ENCODE measurements around the gene RPL13A. TPM values are rescaled to one million over a fixed set of nuclear protein-coding genes. Genes with fewer than 3 reads are reported as not detected.

Gene RPL13A
- total RNA-seq, result 1,000 to 10,000 TPM; 1,716 to 1,917 TPM
- 1,000 to 10,000 TPM; 3,431 to 4,797 TPM for polyA plus RNA-seq
- long read RNA-seq, donor 1, transcript RPL13A-214 (8 exons, 1,122 nt), result minor isoform, 11 of 1,689 reads
- long read RNA-seq, donor 1, transcript RPL13A-201 (8 exons, 1,181 nt), result major isoform, 1,586 of 1,689 reads
- long read RNA-seq, donor 1, partial matches to known transcripts, result 50 of 1,689 reads
- long read RNA-seq, donor 1, other reads (novel, unspliced or antisense), result 37 of 1,689 reads
- long read RNA-seq, donor 2, transcript RPL13A-201 (8 exons, 1,181 nt), result major isoform, 113 of 139 reads
- long read RNA-seq, donor 2, transcript RPL13A-214 (8 exons, 1,122 nt), result minor isoform, 6 of 139 reads
- long read RNA-seq, donor 2, partial matches to known transcripts, result 11 of 139 reads
- long read RNA-seq, donor 2, other reads (novel, unspliced or antisense), result 8 of 139 reads

DNA sequence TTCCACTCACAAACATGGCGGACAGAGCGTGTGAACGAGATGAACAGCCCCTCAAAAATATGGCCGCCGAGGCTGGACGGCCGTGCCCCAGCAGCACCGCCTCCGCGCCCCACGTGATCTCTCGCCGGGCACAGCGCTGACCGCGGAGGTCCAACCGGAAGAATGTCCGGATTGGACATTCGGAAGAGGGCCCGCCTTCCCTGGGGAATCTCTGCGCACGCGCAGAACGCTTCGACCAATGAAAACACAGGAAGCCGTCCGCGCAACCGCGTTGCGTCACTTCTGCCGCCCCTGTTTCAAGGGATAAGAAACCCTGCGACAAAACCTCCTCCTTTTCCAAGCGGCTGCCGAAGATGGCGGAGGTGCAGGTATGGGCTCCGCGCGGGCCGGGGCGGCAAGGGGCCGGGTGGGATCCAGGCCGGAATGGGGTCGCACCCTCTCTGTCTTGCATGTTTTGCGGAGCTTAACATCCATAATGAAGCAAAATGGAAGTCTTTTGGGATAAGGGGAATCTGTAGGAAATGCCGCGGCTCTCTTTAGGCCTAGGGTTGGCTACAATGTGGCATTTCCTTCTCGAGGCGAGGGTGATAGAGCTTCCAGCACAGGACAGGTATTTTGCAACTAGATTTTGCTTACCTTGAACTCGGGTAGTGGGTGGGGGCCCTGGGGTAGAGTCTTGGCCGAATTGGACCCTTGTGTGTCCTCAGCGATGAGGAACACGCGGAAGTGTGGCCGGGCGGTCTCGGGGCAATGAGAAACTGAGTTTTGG, at the start of gene RPL13A:
Gene RPL13A, plus strand, starts transcription at position 332 of the 769 bp plus-strand sequence. Its CDS starts 22 bp downstream, at position 354.
- Histone ChIP-seq H3K36me3 (ENCODE audit: control insufficient read depth in 1 of 2, insufficient read depth in 2 of 2, low read length in 1 of 2) (peaks cover 0 to 11% of the 10 kb centered on the region in 2 donors), H3K4me1 (ENCODE audit: control insufficient read depth in 1 of 2, insufficient read depth in 2 of 2, low read length in 2 of 2) (no peaks in the 10 kb centered on the region), H3K27me3 (ENCODE audit: control insufficient read depth in 1 of 2, insufficient read depth in 2 of 2, low read length in 1 of 2) (no peaks in the 10 kb centered on the region), H3K9me3 (ENCODE audit: control insufficient read depth, low read length) (no peaks in the 10 kb centered on the region), H3K4me3 (ENCODE audit: low read length in 2 of 2) (peak within 1 kb of the TSS; percentile 61 to 70), H3K27ac (ENCODE audit: low read depth in 1 of 2, low read length in 2 of 2) (peak within 1 kb of the TSS in 1 of 2 donors; percentile 66)
- peak; percentile 100 for DNase-seq
- WGBS, 2 donors, result 0% methylated on average over 55 to 57 of the region's 57 CpGs
- intact Hi-C loops (cut with DNase I), result loop anchor here in 1 of 2 donors (1.0 kb wide), 1 partner anchor 9 kb away; the partner anchor contains the start of gene RPS11
- peak; percentile 99 for ATAC-seq (ENCODE audit: low FRiP score)

DNA sequence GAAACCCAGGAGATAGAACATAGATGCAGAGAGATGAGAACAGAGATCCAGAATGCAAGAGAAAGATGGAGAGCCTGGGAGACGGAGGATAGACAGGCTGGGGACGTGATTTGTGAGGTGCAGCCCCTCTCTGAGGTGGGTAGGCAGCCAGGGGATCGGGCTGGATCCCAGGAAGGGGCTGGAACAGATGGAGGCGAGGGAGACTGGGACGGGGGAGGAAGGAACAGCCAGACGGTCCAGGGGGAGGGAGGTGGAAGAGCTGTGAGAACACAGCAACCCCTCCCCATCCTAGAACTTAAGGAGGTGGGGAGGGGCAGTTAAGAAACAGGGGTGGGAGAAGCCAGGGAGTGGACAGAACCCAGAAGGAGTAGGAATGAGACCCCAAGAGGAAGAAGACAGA, 49.1 kb upstream of the RPL13A start:
- intact Hi-C loops (cut with DNase I), result no loop called here
- Histone ChIP-seq H3K27ac (ENCODE audit: low read depth in 1 of 2, low read length in 2 of 2) (no peak overlapping the region), H3K36me3 (ENCODE audit: control insufficient read depth in 1 of 2, insufficient read depth in 2 of 2, low read length in 1 of 2) (no peaks in the 10 kb centered on the region), H3K9me3 (ENCODE audit: control insufficient read depth, low read length) (no peaks in the 10 kb centered on the region), H3K4me1 (ENCODE audit: control insufficient read depth in 1 of 2, insufficient read depth in 2 of 2, low read length in 2 of 2) (no peaks in the 10 kb centered on the region), H3K27me3 (ENCODE audit: control insufficient read depth in 1 of 2, insufficient read depth in 2 of 2, low read length in 1 of 2) (no peaks in the 10 kb centered on the region), H3K4me3 (ENCODE audit: low read length in 2 of 2) (no peak overlapping the region)
- no peak for DNase-seq
- no peak for ATAC-seq (ENCODE audit: low FRiP score)
- 8 to 20% methylated on average over 6 of the region's 6 CpGs for WGBS, 2 donors

DNA sequence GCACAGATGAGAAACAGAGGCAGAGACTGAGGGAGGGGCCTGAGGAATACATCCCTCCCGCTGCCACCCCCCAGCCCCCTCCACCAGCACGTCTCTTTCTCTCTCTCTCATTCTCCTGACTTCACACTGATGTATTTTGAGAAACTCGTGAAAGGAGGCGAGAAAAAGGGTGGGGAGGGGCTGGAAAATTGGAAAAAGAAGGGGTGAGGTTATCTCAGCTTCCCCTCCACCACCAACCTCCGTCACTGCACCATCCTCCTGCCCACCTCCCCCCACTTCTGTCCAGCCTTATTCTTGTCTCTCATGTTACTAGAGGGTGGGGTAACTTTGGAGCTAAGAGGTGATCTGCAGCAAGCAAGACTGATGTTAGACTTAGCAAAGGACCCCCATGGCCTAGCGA, 47.6 kb upstream of the RPL13A start:
- WGBS, 2 donors, result 44 to 48% methylated on average over 6 of the region's 6 CpGs
- no peaks in the 10 kb centered on the region for H3K9me3 ChIP-seq (ENCODE audit: control insufficient read depth, low read length)
- DNase-seq (no peak), ATAC-seq (ENCODE audit: low FRiP score) (no peak)
- H3K27me3 ChIP-seq (ENCODE audit: control insufficient read depth in 1 of 2, insufficient read depth in 2 of 2, low read length in 1 of 2), result no peaks in the 10 kb centered on the region
- no peak overlapping the region for H3K27ac ChIP-seq (ENCODE audit: low read depth in 1 of 2, low read length in 2 of 2)
- H3K36me3 ChIP-seq (ENCODE audit: control insufficient read depth in 1 of 2, insufficient read depth in 2 of 2, low read length in 1 of 2), result no peaks in the 10 kb centered on the region
- intact Hi-C loops (cut with DNase I), result loop anchor here (5.0 kb wide), 1 partner anchor 213 kb away; no protein-coding TSS in a partner anchor
- no peak overlapping the region for H3K4me3 ChIP-seq (ENCODE audit: low read length in 2 of 2)
- no peaks in the 10 kb centered on the region for H3K4me1 ChIP-seq (ENCODE audit: control insufficient read depth in 1 of 2, insufficient read depth in 2 of 2, low read length in 2 of 2)

DNA sequence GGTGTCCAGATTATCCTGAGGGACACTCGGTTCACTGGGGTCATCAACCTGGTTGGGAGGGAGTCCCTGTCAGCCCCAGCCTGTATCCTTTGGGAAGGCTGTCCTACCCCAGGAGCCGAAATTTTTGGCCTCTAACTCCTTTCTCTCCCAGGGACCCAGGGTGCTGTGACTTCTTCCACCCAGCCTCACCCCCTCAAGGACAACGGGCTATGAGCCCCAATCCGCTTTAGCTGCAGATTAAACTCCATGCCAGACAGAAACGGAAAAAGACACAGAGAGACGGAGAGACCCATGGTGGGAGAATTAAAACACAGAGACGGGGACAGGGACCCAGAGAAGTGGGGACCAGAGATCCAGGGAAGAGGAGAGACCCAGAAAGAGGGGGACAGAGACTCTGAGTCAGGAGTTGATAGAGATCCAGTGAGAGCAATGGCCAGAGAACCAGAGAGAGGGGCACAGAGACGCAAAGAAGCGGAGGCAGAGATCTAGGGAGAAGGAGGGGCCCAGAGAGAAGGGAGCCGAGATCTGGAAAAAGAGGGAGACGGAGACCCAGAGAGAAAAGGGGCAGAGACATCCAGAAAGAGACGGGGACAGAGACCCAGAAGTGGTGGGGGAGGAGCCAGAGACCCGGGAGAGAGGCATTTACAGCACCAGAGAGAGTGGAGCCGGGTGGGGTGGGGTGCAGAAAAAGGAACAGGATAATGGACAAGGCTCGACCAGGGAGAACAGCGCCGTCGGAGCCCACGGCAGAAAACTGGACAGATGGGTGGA, 46.8 kb upstream of the RPL13A start:
- Histone ChIP-seq H3K4me1 (ENCODE audit: control insufficient read depth in 1 of 2, insufficient read depth in 2 of 2, low read length in 2 of 2) (no peaks in the 10 kb centered on the region), H3K36me3 (ENCODE audit: control insufficient read depth in 1 of 2, insufficient read depth in 2 of 2, low read length in 1 of 2) (no peaks in the 10 kb centered on the region), H3K9me3 (ENCODE audit: control insufficient read depth, low read length) (no peaks in the 10 kb centered on the region), H3K4me3 (ENCODE audit: low read length in 2 of 2) (no peak overlapping the region), H3K27ac (ENCODE audit: low read depth in 1 of 2, low read length in 2 of 2) (no peak overlapping the region), H3K27me3 (ENCODE audit: control insufficient read depth in 1 of 2, insufficient read depth in 2 of 2, low read length in 1 of 2) (no peaks in the 10 kb centered on the region)
- intact Hi-C loops (cut with DNase I), result loop anchor here (5.0 kb wide), 1 partner anchor 213 kb away; no protein-coding TSS in a partner anchor
- DNase-seq, result no peak
- 21 to 23% methylated on average over 15 to 19 of the region's 19 CpGs for WGBS, 2 donors
- no peak for ATAC-seq (ENCODE audit: low FRiP score)

- ATAC-seq (ENCODE audit: low FRiP score), result peak; percentile 33
- no peaks in the 10 kb centered on the region for H3K36me3 ChIP-seq (ENCODE audit: control insufficient read depth in 1 of 2, insufficient read depth in 2 of 2, low read length in 1 of 2)
- H3K27ac ChIP-seq (ENCODE audit: low read depth in 1 of 2, low read length in 2 of 2), result no peak within 1 kb of the TSS
- no peaks in the 10 kb centered on the region for H3K4me1 ChIP-seq (ENCODE audit: control insufficient read depth in 1 of 2, insufficient read depth in 2 of 2, low read length in 2 of 2)
- no peaks in the 10 kb centered on the region for H3K27me3 ChIP-seq (ENCODE audit: control insufficient read depth in 1 of 2, insufficient read depth in 2 of 2, low read length in 1 of 2)
- WGBS, 2 donors, result 2 to 4% methylated on average over 32 to 56 of the region's 56 CpGs
- DNase-seq, result peak in 1 of 2 donors; percentile 69
- no peaks in the 10 kb centered on the region for H3K9me3 ChIP-seq (ENCODE audit: control insufficient read depth, low read length)
- intact Hi-C loops (cut with DNase I), result loop anchor here (5.0 kb wide), 1 partner anchor 214 kb away; no protein-coding TSS in a partner anchor
- no peak within 1 kb of the TSS for H3K4me3 ChIP-seq (ENCODE audit: low read length in 2 of 2)
Measured at GRCh38 chr19:49441210-49441959, 46.0 kb upstream of the RPL13A start, which contains the start of gene SLC17A7. TSS of gene SLC17A7 (minus strand) at chr19:49441527. CDS start at chr19:49441379, 148 bp downstream.

DNA sequence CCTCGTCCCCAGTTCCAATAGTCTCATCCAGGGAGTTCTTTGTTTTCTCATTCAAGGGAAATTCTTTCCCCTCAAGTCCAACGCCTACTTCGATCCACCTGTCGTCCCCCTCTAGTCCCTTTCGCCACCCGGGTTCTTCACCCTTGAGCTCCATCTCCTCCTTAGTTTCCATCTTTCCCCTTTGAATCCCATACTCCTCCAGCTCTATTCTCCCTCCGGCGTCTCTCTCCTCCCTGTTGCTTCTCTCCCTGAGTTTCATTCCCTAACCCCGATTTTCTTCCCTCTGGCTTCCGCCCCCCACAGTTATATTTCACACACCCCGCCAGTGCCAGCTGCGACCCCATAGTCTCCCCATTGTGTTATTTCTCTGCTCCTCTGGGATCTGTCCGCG, 45.5 kb upstream of the RPL13A start:
- Histone ChIP-seq H3K27ac (ENCODE audit: low read depth in 1 of 2, low read length in 2 of 2) (no peak overlapping the region), H3K4me1 (ENCODE audit: control insufficient read depth in 1 of 2, insufficient read depth in 2 of 2, low read length in 2 of 2) (no peaks in the 10 kb centered on the region), H3K9me3 (ENCODE audit: control insufficient read depth, low read length) (no peaks in the 10 kb centered on the region), H3K27me3 (ENCODE audit: control insufficient read depth in 1 of 2, insufficient read depth in 2 of 2, low read length in 1 of 2) (no peaks in the 10 kb centered on the region), H3K4me3 (ENCODE audit: low read length in 2 of 2) (no peak overlapping the region), H3K36me3 (ENCODE audit: control insufficient read depth in 1 of 2, insufficient read depth in 2 of 2, low read length in 1 of 2) (no peaks in the 10 kb centered on the region)
- intact Hi-C loops (cut with DNase I), result loop anchor here (2.0 to 5.0 kb wide), 2 partner anchors 51 to 215 kb away; no protein-coding TSS in a partner anchor
- ATAC-seq (ENCODE audit: low FRiP score) (no peak), DNase-seq (no peak)
- 16 to 20% methylated on average over 14 of the region's 14 CpGs for WGBS, 2 donors

GRCh38 chr19:49442354-49442753, 45.1 kb upstream of the RPL13A start:
- Histone ChIP-seq H3K36me3 (ENCODE audit: control insufficient read depth in 1 of 2, insufficient read depth in 2 of 2, low read length in 1 of 2) (no peaks in the 10 kb centered on the region), H3K27me3 (ENCODE audit: control insufficient read depth in 1 of 2, insufficient read depth in 2 of 2, low read length in 1 of 2) (no peaks in the 10 kb centered on the region), H3K27ac (ENCODE audit: low read depth in 1 of 2, low read length in 2 of 2) (no peak overlapping the region), H3K4me3 (ENCODE audit: low read length in 2 of 2) (no peak overlapping the region), H3K4me1 (ENCODE audit: control insufficient read depth in 1 of 2, insufficient read depth in 2 of 2, low read length in 2 of 2) (no peaks in the 10 kb centered on the region), H3K9me3 (ENCODE audit: control insufficient read depth, low read length) (no peaks in the 10 kb centered on the region)
- intact Hi-C loops (cut with DNase I), result loop anchor here (2.0 to 5.0 kb wide), 2 partner anchors 52 to 215 kb away; no protein-coding TSS in a partner anchor
- 1 to 6% methylated on average over 11 of the region's 11 CpGs for WGBS, 2 donors
- no peak for DNase-seq
- ATAC-seq (ENCODE audit: low FRiP score), result no peak
